Gastrocnemius medialis (tissue), 4 donors: ENCODE data around the gene CYP27A1.

Experiments used
- CTCF ChIP-seq, 5 experiments: fragments of 450-650 bp in 3 of 5; fragments of 200-600 bp in 2 of 5; sonication (generic) in 2 of 5; IDR thresholded peaks in 4 of 5; conservative IDR thresholded peaks in 1 of 5; 1 replicate in 4 of 5; 2 replicates in 1 of 5; pipeline ENCODE4 v1.5.1; 2016 to 2019; ENCODE audit warnings: antibody characterized with exemption in 5 of 5, mild to moderate bottlenecking in 3 of 5, moderate library complexity in 3 of 5
- POLR2A ChIP-seq, 2 donors: fragments of 450-650 bp; IDR thresholded peaks; one replicate each; pipeline ENCODE4 v1.6.1; 2017; ENCODE audit warnings: antibody characterized with exemption in 2 of 2, mild to moderate bottlenecking in 2 of 2, moderate library complexity in 2 of 2

DNA sequence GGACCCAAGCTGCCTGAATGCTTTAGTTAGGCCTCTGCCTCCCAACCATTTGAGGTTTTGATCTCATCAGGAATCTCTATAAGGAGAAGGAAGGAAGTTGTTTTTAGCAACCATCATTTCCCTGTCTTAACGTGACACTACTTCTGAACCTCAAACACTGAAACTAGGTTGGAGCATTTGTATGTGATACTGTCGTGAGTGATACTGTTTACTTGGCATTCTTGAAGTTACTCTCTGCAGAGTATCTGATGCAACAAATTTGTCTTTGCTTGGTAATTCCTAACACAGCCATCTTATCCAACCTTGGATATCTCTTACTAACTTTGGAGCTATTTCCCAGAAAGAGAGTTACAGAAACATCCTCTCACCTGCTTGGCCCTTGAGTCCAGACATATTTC lies 49.2 kb upstream of the CYP27A1 start:
- TF ChIP-seq CTCF (IDR thresholded peaks at IDR 0.05 in 4 of 5, conservative IDR thresholded peaks at IDR 0.05 in 1 of 5) = no peak
- TF ChIP-seq POLR2A (IDR thresholded peaks at IDR 0.05) = no peak
